OCI-LY1 (cell line): ENCODE results near the gene CDKN1C.

ENCODE experiments used
- H2AFZ ChIP-seq: fragments of 200-600 bp; sonication (generic), shearing (Covaris generic); 2 replicates; pipeline ENCODE4 v1.6.0; 2014; ENCODE audit warnings: antibody characterized with exemption, mild to moderate bottlenecking, low read length
- H3F3A ChIP-seq: fragments of 200-600 bp; sonication (generic), shearing (Covaris generic); 2 replicates; pipeline ENCODE4 v1.6.0; 2014; ENCODE audit warnings: mild to moderate bottlenecking, antibody characterized with exemption, low read length, moderate library complexity; ENCODE audit not compliant: insufficient read depth
- H3K27ac ChIP-seq: fragments of 200-600 bp; sonication (generic); 2 replicates; pipeline ENCODE4 v1.5.1; 2014; ENCODE audit warnings: low read length, mixed run types, mild to moderate bottlenecking, low read depth; ENCODE audit not compliant: poor library complexity, severe bottlenecking
- H3K27me3 ChIP-seq: fragments of 200-600 bp; sonication (generic); 2 replicates; pipeline ENCODE4 v1.6.0; 2014; ENCODE audit warnings: antibody characterized with exemption, mild to moderate bottlenecking, low read length, moderate library complexity; ENCODE audit not compliant: insufficient read depth
- H3K36me3 ChIP-seq: fragments of 200-600 bp; sonication (generic); 2 replicates; pipeline ENCODE4 v1.6.1; 2014; ENCODE audit warnings: mild to moderate bottlenecking, antibody characterized with exemption, low read length, moderate library complexity, mixed read lengths; ENCODE audit not compliant: insufficient read depth
- H3K4me1 ChIP-seq: fragments of 200-600 bp; sonication (generic); 2 replicates; pipeline ENCODE4 v1.5.1; 2014; ENCODE audit warnings: mild to moderate bottlenecking, low read length, moderate library complexity; ENCODE audit not compliant: insufficient read depth, severe bottlenecking
- H3K4me2 ChIP-seq: fragments of 200-600 bp; sonication (generic), shearing (Covaris generic); 2 replicates; pipeline ENCODE4 v1.6.1; 2014; ENCODE audit warnings: low read length
- H3K4me3 ChIP-seq: fragments of 200-600 bp; sonication (generic); 2 replicates; pipeline ENCODE4 v1.5.1; 2014; ENCODE audit warnings: low read length, low read depth, mild to moderate bottlenecking, mixed read lengths; ENCODE audit not compliant: poor library complexity, severe bottlenecking
- H3K79me2 ChIP-seq: fragments of 200-600 bp; shearing (Covaris generic); 2 replicates; pipeline ENCODE4 v1.6.1; 2016; ENCODE audit warnings: mixed run types, low read length, mixed read lengths; ENCODE audit not compliant: insufficient read depth
- H3K9ac ChIP-seq: fragments of 200-600 bp; sonication (generic), shearing (Covaris generic); 2 replicates; pipeline ENCODE4 v1.6.1; 2014; ENCODE audit warnings: mild to moderate bottlenecking, low read length, mixed read lengths
- H3K9me2 ChIP-seq: fragments of 200-600 bp; sonication (generic), shearing (Covaris generic); 2 replicates; pipeline ENCODE4 v1.6.1; 2014; ENCODE audit warnings: low read depth, mild to moderate bottlenecking, low read length, mixed read lengths
- H3K9me3 ChIP-seq: fragments of 200-600 bp; shearing (Covaris generic); 2 replicates; pipeline ENCODE4 v1.6.1; 2014; ENCODE audit warnings: low read length, mixed read lengths
- H4K20me1 ChIP-seq: fragments of 200-600 bp; sonication (generic), shearing (Covaris generic); 2 replicates; pipeline ENCODE4 v1.6.0; 2016; ENCODE audit warnings: mild to moderate bottlenecking, low read length; ENCODE audit not compliant: insufficient read depth
- EZH2 ChIP-seq: fragments of 200-600 bp; sonication (generic), shearing (Covaris generic); IDR thresholded peaks from 2 replicates; pipeline ENCODE4 v1.8.0; 2017; ENCODE audit warnings: borderline replicate concordance, mixed run types, mild to moderate bottlenecking, antibody characterized with exemption, low read length, moderate library complexity, mixed read lengths
- TF ChIP-seq, protein P1 (sequence below): fragments of 200-600 bp; sonication (generic), shearing (Covaris generic); IDR thresholded peaks from 2 replicates; pipeline ENCODE4 v1.5.1; 2017; ENCODE audit warnings: mild to moderate bottlenecking, antibody characterized with exemption, low read length, moderate library complexity, mixed read lengths

Gene CDKN1C

DNA sequence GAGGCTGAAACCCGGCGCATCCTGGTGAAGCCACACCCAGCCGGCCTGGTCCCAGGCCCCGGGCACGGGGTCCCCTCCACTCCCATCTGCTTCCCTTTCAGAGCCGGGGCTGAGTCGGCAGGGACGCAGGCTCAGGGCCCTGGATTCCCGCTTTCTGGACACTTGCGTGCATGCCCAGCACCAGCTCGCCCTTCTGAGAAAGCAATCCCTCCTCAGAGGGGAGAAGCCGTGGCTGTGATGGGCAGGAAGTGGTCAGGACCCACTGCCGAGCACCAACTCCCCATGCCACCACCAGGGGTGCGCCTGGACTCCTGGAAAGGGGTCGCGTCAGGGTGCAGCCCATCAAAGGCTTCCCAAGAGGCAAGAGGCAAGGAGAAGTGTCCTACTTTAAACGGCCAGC is 15.1 kb downstream of the CDKN1C start:
- H3K27ac ChIP-seq = no peak overlapping the region
- H3K79me2 ChIP-seq = no peaks in the 10 kb centered on the region
- H3F3A ChIP-seq = no peaks in the 10 kb centered on the region
- no peaks in the 10 kb centered on the region for H3K4me1 ChIP-seq
- no peaks in the 10 kb centered on the region for H3K9me2 ChIP-seq
- no peaks in the 10 kb centered on the region for H3K9me3 ChIP-seq
- H3K9ac ChIP-seq = no peak overlapping the region
- H3K36me3 ChIP-seq = no peaks in the 10 kb centered on the region
- no peak overlapping the region for H3K4me3 ChIP-seq
- H2AFZ ChIP-seq = no peak overlapping the region
- H4K20me1 ChIP-seq = no peaks in the 10 kb centered on the region
- H3K27me3 ChIP-seq = peaks cover 8% of the 10 kb centered on the region; the same call in 1 of the 2 replicates
- TF ChIP-seq, protein P1, sequence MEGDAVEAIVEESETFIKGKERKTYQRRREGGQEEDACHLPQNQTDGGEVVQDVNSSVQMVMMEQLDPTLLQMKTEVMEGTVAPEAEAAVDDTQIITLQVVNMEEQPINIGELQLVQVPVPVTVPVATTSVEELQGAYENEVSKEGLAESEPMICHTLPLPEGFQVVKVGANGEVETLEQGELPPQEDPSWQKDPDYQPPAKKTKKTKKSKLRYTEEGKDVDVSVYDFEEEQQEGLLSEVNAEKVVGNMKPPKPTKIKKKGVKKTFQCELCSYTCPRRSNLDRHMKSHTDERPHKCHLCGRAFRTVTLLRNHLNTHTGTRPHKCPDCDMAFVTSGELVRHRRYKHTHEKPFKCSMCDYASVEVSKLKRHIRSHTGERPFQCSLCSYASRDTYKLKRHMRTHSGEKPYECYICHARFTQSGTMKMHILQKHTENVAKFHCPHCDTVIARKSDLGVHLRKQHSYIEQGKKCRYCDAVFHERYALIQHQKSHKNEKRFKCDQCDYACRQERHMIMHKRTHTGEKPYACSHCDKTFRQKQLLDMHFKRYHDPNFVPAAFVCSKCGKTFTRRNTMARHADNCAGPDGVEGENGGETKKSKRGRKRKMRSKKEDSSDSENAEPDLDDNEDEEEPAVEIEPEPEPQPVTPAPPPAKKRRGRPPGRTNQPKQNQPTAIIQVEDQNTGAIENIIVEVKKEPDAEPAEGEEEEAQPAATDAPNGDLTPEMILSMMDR = no peak
- no peak for TF ChIP-seq EZH2
- no peak overlapping the region for H3K4me2 ChIP-seq

DNA sequence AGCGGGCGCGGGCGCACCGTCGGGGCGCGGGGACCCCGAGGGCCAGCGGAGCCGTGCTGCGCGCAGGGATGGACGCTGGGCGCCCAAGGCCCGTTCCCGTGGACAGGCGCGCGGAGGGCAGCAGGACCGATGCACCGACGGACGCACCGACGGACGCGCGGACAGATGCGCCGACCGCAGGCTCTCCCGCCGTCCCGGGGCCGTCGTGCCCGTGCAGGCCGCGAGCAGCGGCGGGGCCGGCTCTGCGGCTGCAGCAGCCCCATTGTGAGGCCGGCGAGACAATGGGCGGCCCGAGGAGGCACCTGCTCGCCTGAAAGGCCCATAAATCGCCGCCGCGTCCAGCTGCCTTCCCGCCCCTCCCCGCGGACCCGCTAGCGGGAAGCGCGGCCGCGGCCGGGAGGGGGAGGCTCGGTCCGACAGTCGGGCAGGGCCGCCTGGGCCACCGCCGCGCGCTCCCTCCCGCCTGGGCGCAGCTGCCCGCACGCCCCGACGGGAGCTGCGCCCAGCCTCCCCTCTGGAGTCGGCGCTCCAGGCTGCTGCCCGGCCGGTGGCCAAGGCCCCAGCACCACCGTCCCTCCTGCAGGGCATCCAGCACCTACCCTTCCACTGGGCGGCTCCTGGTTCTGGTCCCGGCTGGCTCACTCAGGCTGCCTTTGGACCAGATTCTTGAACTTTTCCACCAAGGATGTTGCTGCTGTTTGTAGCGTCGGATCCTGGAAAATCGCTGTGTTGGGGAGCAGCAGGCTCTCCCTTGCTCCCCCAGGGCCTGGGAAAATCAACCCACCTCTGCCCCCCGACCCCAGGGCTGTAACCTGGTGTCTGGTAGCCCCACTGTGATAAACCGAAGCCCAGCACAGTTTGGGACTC is 15.8 kb downstream of the CDKN1C start:
- Histone ChIP-seq H3K27ac (no peak overlapping the region), H3K9me3 (no peaks in the 10 kb centered on the region), H3F3A (no peaks in the 10 kb centered on the region), H3K4me3 (no peak overlapping the region), H2AFZ (no peak overlapping the region), H3K9me2 (no peaks in the 10 kb centered on the region), H3K79me2 (no peaks in the 10 kb centered on the region), H3K4me2 (no peak overlapping the region), H3K9ac (no peak overlapping the region), H3K4me1 (no peaks in the 10 kb centered on the region), H4K20me1 (no peaks in the 10 kb centered on the region), H3K36me3 (no peaks in the 10 kb centered on the region), H3K27me3 (peaks cover 8% of the 10 kb centered on the region; the same call in 1 of the 2 replicates)
- TF ChIP-seq, protein P1 = no peak
- TF ChIP-seq EZH2 = no peak

DNA sequence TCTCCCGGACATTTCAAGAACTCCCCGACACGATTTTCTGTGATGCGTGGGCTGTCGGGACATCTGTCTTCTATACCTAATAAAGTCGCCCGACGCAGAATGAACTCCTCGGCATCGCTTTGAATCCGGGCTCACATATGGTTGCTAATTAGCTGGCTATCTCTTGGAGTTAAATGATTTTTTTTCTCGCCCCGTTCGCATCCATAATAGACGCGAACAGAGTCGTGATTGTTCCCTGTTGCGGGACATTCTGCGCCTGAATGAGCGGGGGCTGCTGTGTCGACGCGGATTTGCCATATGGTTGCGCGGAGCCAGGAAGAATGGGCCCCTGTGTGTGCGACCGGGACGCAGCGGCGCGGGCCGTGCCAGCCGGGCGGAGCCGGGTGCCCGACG is 16.4 kb downstream of the CDKN1C start:
- Histone ChIP-seq H3K79me2 (no peaks in the 10 kb centered on the region), H3K4me3 (no peak overlapping the region), H3F3A (no peaks in the 10 kb centered on the region), H3K9me3 (no peaks in the 10 kb centered on the region), H3K4me2 (no peak overlapping the region), H3K9me2 (no peaks in the 10 kb centered on the region), H3K9ac (no peak overlapping the region), H3K36me3 (no peaks in the 10 kb centered on the region), H4K20me1 (no peaks in the 10 kb centered on the region), H3K27me3 (peaks cover 8% of the 10 kb centered on the region; the same call in 1 of the 2 replicates), H3K4me1 (no peaks in the 10 kb centered on the region), H3K27ac (no peak overlapping the region), H2AFZ (no peak overlapping the region)
- TF ChIP-seq, protein P1 = no peak
- no peak for TF ChIP-seq EZH2
